ENCODE data around the gene HDAC8.

The HDAC8 gene

GRCh38 chrX:72294497-72294896 is 278.1 kb downstream of the HDAC8 start:
- no peaks in the 10 kb centered on the region for H3F3A ChIP-seq (ENCODE audit: insufficient read depth)
- H4K20me1 ChIP-seq (ENCODE audit: low read depth, low read length), result no peaks in the 10 kb centered on the region
- TF ChIP-seq CTCF (IDR thresholded peaks at IDR 0.05; ENCODE audit: insufficient read depth, low read length, poor library complexity, severe bottlenecking) (no peak), EZH2phosphoT487 (conservative IDR thresholded peaks at IDR 0.05; ENCODE audit: low read length) (no peak)
- H3K27me3 ChIP-seq (ENCODE audit: low read length), result no peaks in the 10 kb centered on the region
- no peak overlapping the region for H3K4me3 ChIP-seq (ENCODE audit: insufficient read depth, low read length, poor library complexity, severe bottlenecking)
- no peak overlapping the region for H2AFZ ChIP-seq (ENCODE audit: low read depth, low read length, severe bottlenecking)
- no peak overlapping the region for H3K9ac ChIP-seq (ENCODE audit: low read length)
- no peak overlapping the region for H3K4me2 ChIP-seq (ENCODE audit: low read depth, low read length, poor library complexity, severe bottlenecking)
- H3K9me3 ChIP-seq (ENCODE audit: insufficient read depth, low read length), result no peaks in the 10 kb centered on the region
- H3K36me3 ChIP-seq (ENCODE audit: low read length), result no peaks in the 10 kb centered on the region
- H3K9me2 ChIP-seq (replicated peaks; ENCODE audit: insufficient read depth, low read length), result no peaks in the 10 kb centered on the region
- no peaks in the 10 kb centered on the region for H3K79me2 ChIP-seq (ENCODE audit: insufficient read depth, low read length)
- H3K27ac ChIP-seq (ENCODE audit: low read depth, low read length), result no peak overlapping the region

- Histone ChIP-seq H3K4me2 (ENCODE audit: low read depth, low read length, poor library complexity, severe bottlenecking) (no peak overlapping the region), H3F3A (ENCODE audit: insufficient read depth) (no peaks in the 10 kb centered on the region), H3K9ac (ENCODE audit: low read length) (no peak overlapping the region), H3K27ac (ENCODE audit: low read depth, low read length) (no peak overlapping the region), H3K79me2 (ENCODE audit: insufficient read depth, low read length) (no peaks in the 10 kb centered on the region), H3K36me3 (ENCODE audit: low read length) (no peaks in the 10 kb centered on the region), H2AFZ (ENCODE audit: low read depth, low read length, severe bottlenecking) (no peak overlapping the region), H4K20me1 (ENCODE audit: low read depth, low read length) (no peaks in the 10 kb centered on the region), H3K9me2 (replicated peaks; ENCODE audit: insufficient read depth, low read length) (no peaks in the 10 kb centered on the region), H3K27me3 (ENCODE audit: low read length) (no peaks in the 10 kb centered on the region), H3K4me3 (ENCODE audit: insufficient read depth, low read length, poor library complexity, severe bottlenecking) (no peak overlapping the region), H3K9me3 (ENCODE audit: insufficient read depth, low read length) (no peaks in the 10 kb centered on the region)
- TF ChIP-seq EZH2phosphoT487 (conservative IDR thresholded peaks at IDR 0.05; ENCODE audit: low read length) (no peak), CTCF (IDR thresholded peaks at IDR 0.05; ENCODE audit: insufficient read depth, low read length, poor library complexity, severe bottlenecking) (no peak)
Observed at GRCh38 chrX:72282302-72282701, 290.3 kb downstream of the HDAC8 start.

GRCh38 chrX:72280321-72280845 is 292.3 kb downstream of the HDAC8 start:
- no peak overlapping the region for H3K4me2 ChIP-seq (ENCODE audit: low read depth, low read length, poor library complexity, severe bottlenecking)
- H3K27ac ChIP-seq (ENCODE audit: low read depth, low read length), result no peak overlapping the region

More at GRCh38 chrX:72280321-72280845, 292.3 kb downstream of the HDAC8 start:
- H3K27me3 ChIP-seq (ENCODE audit: low read length), result no peaks in the 10 kb centered on the region
- H4K20me1 ChIP-seq (ENCODE audit: low read depth, low read length), result no peaks in the 10 kb centered on the region
- H3K9me2 ChIP-seq (replicated peaks; ENCODE audit: insufficient read depth, low read length), result no peaks in the 10 kb centered on the region
- peaks cover 16% of the 10 kb centered on the region for H3K79me2 ChIP-seq (ENCODE audit: insufficient read depth, low read length)
- H3F3A ChIP-seq (ENCODE audit: insufficient read depth), result peaks cover 17% of the 10 kb centered on the region
- H2AFZ ChIP-seq (ENCODE audit: low read depth, low read length, severe bottlenecking), result no peak overlapping the region
- peaks cover 12% of the 10 kb centered on the region for H3K36me3 ChIP-seq (ENCODE audit: low read length)
- no peak for TF ChIP-seq CTCF (IDR thresholded peaks at IDR 0.05; ENCODE audit: insufficient read depth, low read length, poor library complexity, severe bottlenecking)
- no peak for TF ChIP-seq EZH2phosphoT487 (conservative IDR thresholded peaks at IDR 0.05; ENCODE audit: low read length)
- H3K9me3 ChIP-seq (ENCODE audit: insufficient read depth, low read length), result no peaks in the 10 kb centered on the region
- H3K9ac ChIP-seq (ENCODE audit: low read length), result no peak overlapping the region
- H3K4me3 ChIP-seq (ENCODE audit: insufficient read depth, low read length, poor library complexity, severe bottlenecking), result no peak overlapping the region

Data from SU-DHL-6 (cell line).